PC-3 (cell line): Measurements from ENCODE around the gene FBXL13. TPM values are rescaled to one million over a fixed set of nuclear protein-coding genes. Genes with fewer than 3 reads are reported as not detected.
"Not testable (repeated sequence)": the region's sequence is repeated elsewhere in the genome, so short reads cannot be mapped to it uniquely, and the experiment has no call there.

Experiments
- ATAC-seq: fragments of 200-7000 bp; cut with Tn5 transposase; 2 replicates; pipeline ENCODE4 v1.9.1; 2020; ENCODE audit warnings: mild to moderate bottlenecking, moderate library complexity
- BruUV-seq: library from RNA; stranded (reverse); fragments of 400-500 nt; replicated peaks from 2 replicates; lab custom pipeline; 2021; lab: Mats Ljungman, UMichigan
- CTCF ChIA-PET: fragments of 300-600 bp; sonication (Branson Sonifier 250); formaldehyde crosslinking; loops from one replicate; lab custom pipeline; 2022; ENCODE audit warnings: antibody characterized with exemption; lab: Charles Lee
- POLR2A ChIA-PET: fragments of 300-600 bp; sonication (Branson Sonifier 250); formaldehyde crosslinking; loops from one replicate; lab custom pipeline; 2022; ENCODE audit warnings: antibody characterized with exemption; ENCODE audit not compliant: unreplicated experiment; lab: Charles Lee
- DNase-seq: peaks from one replicate; pipeline ENCODE4 v3.0.0-alpha.2; 2015
- H2AFZ ChIP-seq: fragments of 300-600 bp; sonication (generic); 2 replicates; pipeline ENCODE4 v1.6.0; 2016; ENCODE audit warnings: antibody characterized with exemption, low read length
- H3F3A ChIP-seq: fragments of 300-600 bp; sonication (generic); one replicate; pipeline ENCODE4 v1.6.0; 2017; ENCODE audit warnings: antibody characterized with exemption, low read length, control low read depth, mild to moderate bottlenecking; ENCODE audit not compliant: unreplicated experiment
- H3K27ac ChIP-seq: fragments of 300-600 bp; sonication (generic); 2 replicates; pipeline ENCODE4 v1.5.1; 2016; ENCODE audit warnings: mild to moderate bottlenecking, low read length
- H3K27me3 ChIP-seq: fragments of 300-600 bp; sonication (generic); 2 replicates; pipeline ENCODE4 v1.6.1; 2016; ENCODE audit warnings: low read length, mixed read lengths
- H3K36me3 ChIP-seq: fragments of 300-600 bp; sonication (generic); 2 replicates; pipeline ENCODE4 v1.6.1; 2016; ENCODE audit warnings: low read depth, mixed run types, low read length, mixed read lengths
- H3K4me1 ChIP-seq: fragments of 300-600 bp; sonication (generic); 2 replicates; pipeline ENCODE4 v1.5.1; 2016; ENCODE audit warnings: low read length; ENCODE audit not compliant: insufficient read depth
- H3K4me2 ChIP-seq: fragments of 300-600 bp; sonication (generic); 2 replicates; pipeline ENCODE4 v1.6.0; 2016; ENCODE audit warnings: low read length
- H3K4me3 ChIP-seq: fragments of 300-600 bp; sonication (generic); 2 replicates; pipeline ENCODE4 v1.5.1; 2016; ENCODE audit warnings: mild to moderate bottlenecking, low read length, mixed read lengths
- H3K79me2 ChIP-seq: fragments of 300-600 bp; sonication (generic); 2 replicates; pipeline ENCODE4 v1.6.1; 2017; ENCODE audit warnings: low read length, mixed read lengths
- H3K9ac ChIP-seq: fragments of 300-600 bp; sonication (generic); 2 replicates; pipeline ENCODE4 v1.6.0; 2016; ENCODE audit warnings: mild to moderate bottlenecking, low read length
- H3K9me2 ChIP-seq: fragments of 300-600 bp; sonication (generic); replicated peaks from 2 replicates; pipeline ENCODE4 v1.6.1; 2016; ENCODE audit warnings: mixed run types, low read length, mixed read lengths
- H3K9me3 ChIP-seq: fragments of 300-600 bp; sonication (generic); 2 replicates; pipeline ENCODE4 v1.6.1; 2016; ENCODE audit warnings: low read length, mixed read lengths
- H4K20me1 ChIP-seq: fragments of 300-600 bp; sonication (generic); 2 replicates; pipeline ENCODE4 v1.6.1; 2016; ENCODE audit warnings: low read length, mixed read lengths
- CTCF ChIP-seq: fragments of 300-600 bp; sonication (generic); conservative IDR thresholded peaks from 2 replicates; pipeline ENCODE4 v1.5.1; 2017; ENCODE audit warnings: antibody characterized with exemption, low read depth, mild to moderate bottlenecking, low read length
- EZH2 ChIP-seq: fragments of 300-600 bp; sonication (generic); IDR thresholded peaks from one replicate; pipeline ENCODE4 v1.6.1; 2017; ENCODE audit warnings: antibody characterized with exemption, mild to moderate bottlenecking, low read length; ENCODE audit not compliant: unreplicated experiment
- EZH2phosphoT487 ChIP-seq: fragments of 300-600 bp; sonication (generic); IDR thresholded peaks from 2 replicates; pipeline ENCODE4 v1.6.1; 2018; ENCODE audit warnings: mild to moderate bottlenecking, antibody characterized with exemption, low read length, borderline replicate concordance
- intact Hi-C: fragments of 100-400 bp; cut with micrococcal nuclease; formaldehyde crosslinking; loops from 2 replicates; pipeline ENCODE4 v1.9.0; 2023
- total RNA-seq: library from RNA; depleted of rRNA; stranded (reverse); fragments of >200 nt; gene quantifications from 2 replicates; pipeline ENCODE4 v1.2.3, GENCODE V29; 2014

The FBXL13 gene
- total RNA-seq, 1 experiment from 2014 or later = 1.1 TPM

GRCh38 chr7:103031024-103031423 is 43.6 kb downstream of the FBXL13 start:
- CTCF ChIA-PET = no interaction called here
- no TSS peak for BruUV-seq
- H3K27ac ChIP-seq = no peak overlapping the region

GRCh38 chr7:103025341-103025740 is 49.3 kb downstream of the FBXL13 start:
- no peak overlapping the region for H2AFZ ChIP-seq
- no peaks in the 10 kb centered on the region for H3K4me1 ChIP-seq
- ATAC-seq (no peak), DNase-seq (no peak)
- no peaks in the 10 kb centered on the region for H3F3A ChIP-seq
- no peaks in the 10 kb centered on the region for H3K27me3 ChIP-seq
- H4K20me1 ChIP-seq = no peaks in the 10 kb centered on the region
- H3K9ac ChIP-seq = no peak overlapping the region
- no peak overlapping the region for H3K4me3 ChIP-seq
- ChIA-PET CTCF (no interaction called here), POLR2A (no interaction called here)
- H3K4me2 ChIP-seq = no peak overlapping the region
- no peaks in the 10 kb centered on the region for H3K9me3 ChIP-seq
- BruUV-seq = no TSS peak
- H3K27ac ChIP-seq = no peak overlapping the region
- TF ChIP-seq CTCF (no peak), EZH2 (no peak), EZH2phosphoT487 (no peak)
- no peaks in the 10 kb centered on the region for H3K36me3 ChIP-seq
- intact Hi-C loops = no loop called here
- H3K9me2 ChIP-seq = no peaks in the 10 kb centered on the region
- H3K79me2 ChIP-seq = no peaks in the 10 kb centered on the region

More at GRCh38 chr7:103031024-103031423, 43.6 kb downstream of the FBXL13 start:
- DNase-seq (no peak), ATAC-seq (no peak)
- no peaks in the 10 kb centered on the region for H3K9me3 ChIP-seq
- intact Hi-C loops = no loop called here
- no peak for TF ChIP-seq CTCF
- H3K4me3 ChIP-seq = no peak overlapping the region
- no peaks in the 10 kb centered on the region for H3K9me2 ChIP-seq
- no peaks in the 10 kb centered on the region for H3K79me2 ChIP-seq
- no peaks in the 10 kb centered on the region for H3K36me3 ChIP-seq
- no peak overlapping the region for H3K4me2 ChIP-seq
- H3F3A ChIP-seq = no peaks in the 10 kb centered on the region
- H3K9ac ChIP-seq = no peak overlapping the region
- POLR2A ChIA-PET = no interaction called here
- H3K4me1 ChIP-seq = no peaks in the 10 kb centered on the region
- H4K20me1 ChIP-seq = no peaks in the 10 kb centered on the region
- H3K27me3 ChIP-seq = no peaks in the 10 kb centered on the region
- no peak overlapping the region for H2AFZ ChIP-seq

- CTCF ChIA-PET, H3K79me2 ChIP-seq, H3K4me1 ChIP-seq, H3K9ac ChIP-seq, intact Hi-C loops, BruUV-seq, H3K27ac ChIP-seq, H3F3A ChIP-seq, H3K36me3 ChIP-seq, H2AFZ ChIP-seq, POLR2A ChIA-PET, H3K4me3 ChIP-seq, DNase-seq, H3K27me3 ChIP-seq, ATAC-seq, H3K4me2 ChIP-seq, H4K20me1 ChIP-seq, H3K9me3 ChIP-seq, H3K9me2 ChIP-seq: not testable (repeated sequence)
These were observed 51.0 kb downstream of the FBXL13 start for GRCh38 chr7:103023578-103023977.

- H3F3A ChIP-seq, ATAC-seq, H3K4me3 ChIP-seq, BruUV-seq, H3K79me2 ChIP-seq, H4K20me1 ChIP-seq, POLR2A ChIA-PET, H3K9me2 ChIP-seq, DNase-seq, H3K4me1 ChIP-seq, H3K36me3 ChIP-seq, H3K27ac ChIP-seq, intact Hi-C loops, CTCF ChIA-PET, H2AFZ ChIP-seq, H3K27me3 ChIP-seq, H3K9ac ChIP-seq, H3K4me2 ChIP-seq, H3K9me3 ChIP-seq: not testable (repeated sequence)
These were observed 53.1 kb downstream of the FBXL13 start for GRCh38 chr7:103021490-103021889.

GRCh38 chr7:103020876-103021275 is 53.7 kb downstream of the FBXL13 start:
- H3K9me3 ChIP-seq, H3K9me2 ChIP-seq, POLR2A ChIA-PET, ATAC-seq, H3K79me2 ChIP-seq, DNase-seq, CTCF ChIA-PET, H3K36me3 ChIP-seq, H3K27me3 ChIP-seq, H3K27ac ChIP-seq, H3K4me1 ChIP-seq, H2AFZ ChIP-seq, H4K20me1 ChIP-seq, H3K9ac ChIP-seq, BruUV-seq, H3F3A ChIP-seq, intact Hi-C loops, H3K4me3 ChIP-seq, H3K4me2 ChIP-seq: not testable (repeated sequence)
